Activated CD8-positive, alpha-beta memory T cell treated with anti-CD3 and anti-CD28 coated beads, Interleukin-2, amount 50 U/mL, for 1 hour (primary cell): ENCODE data around the gene MGST2.

Experiments used
- DNase-seq: peaks from one replicate; pipeline ENCODE4 v3.0.0-alpha.2; 2020; ENCODE audit errors: extremely low read depth

Gene MGST2

DNA sequence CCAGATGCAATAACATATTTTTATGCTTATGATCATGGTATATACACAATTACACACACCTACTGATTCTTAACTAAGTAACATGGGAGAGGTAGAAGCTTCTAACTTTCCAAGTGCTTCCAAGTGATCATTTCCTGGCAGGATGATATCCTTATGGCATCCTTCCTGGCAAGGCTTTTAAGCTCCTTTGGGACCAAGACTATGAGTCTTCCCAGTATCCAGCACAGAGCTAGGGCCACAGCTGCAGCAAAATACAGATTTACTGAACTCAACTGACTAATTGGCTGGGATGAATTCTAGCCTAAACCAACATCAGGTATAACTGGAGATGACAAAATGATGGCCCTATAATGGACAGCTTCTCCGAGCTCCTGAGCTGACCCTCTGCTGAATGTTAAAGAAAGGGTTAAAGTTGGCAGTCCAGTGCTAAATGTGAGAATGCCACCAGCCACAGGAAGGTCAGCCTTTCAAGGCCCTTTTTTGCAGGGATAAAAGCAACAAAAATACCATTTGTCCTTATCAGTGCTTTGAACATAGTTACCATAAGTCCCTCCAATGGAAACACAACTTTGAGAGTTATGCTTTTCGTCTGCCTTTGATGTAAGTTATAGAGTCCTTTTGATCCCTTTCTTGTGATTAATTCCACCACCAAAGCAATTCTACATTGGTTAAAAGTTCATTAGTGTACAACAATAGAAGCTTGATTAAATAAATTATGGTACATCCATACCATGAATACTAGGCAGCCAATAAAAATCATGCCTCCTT is 73.4 kb downstream of the MGST2 start:
- DNase-seq = no peak

DNA sequence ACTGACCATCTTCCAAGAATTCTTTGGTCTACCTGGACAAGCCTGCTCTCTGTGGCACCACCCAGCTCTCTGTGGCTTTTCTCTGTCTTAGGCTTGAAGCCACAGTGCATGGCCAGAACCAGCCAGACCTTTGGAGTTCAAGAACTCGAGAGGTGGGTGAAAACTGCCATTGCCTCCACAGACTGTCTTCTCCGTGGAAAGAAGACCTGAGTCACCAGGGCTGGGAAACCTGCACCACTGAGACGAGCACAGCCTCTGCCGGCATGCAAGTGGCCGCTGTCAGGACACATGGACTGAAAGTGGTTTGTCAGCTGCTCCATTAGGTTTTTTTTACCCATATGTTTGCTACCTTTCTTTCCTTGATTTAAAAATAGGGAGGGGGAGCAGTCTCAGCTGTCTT is 74.5 kb downstream of the MGST2 start:
- no peak for DNase-seq

GRCh38 chr4:139740531-139741041 is 75.0 kb downstream of the MGST2 start:
- DNase-seq = no peak

GRCh38 chr4:139743027-139743426 is 77.4 kb downstream of the MGST2 start:
- DNase-seq = no peak

DNA sequence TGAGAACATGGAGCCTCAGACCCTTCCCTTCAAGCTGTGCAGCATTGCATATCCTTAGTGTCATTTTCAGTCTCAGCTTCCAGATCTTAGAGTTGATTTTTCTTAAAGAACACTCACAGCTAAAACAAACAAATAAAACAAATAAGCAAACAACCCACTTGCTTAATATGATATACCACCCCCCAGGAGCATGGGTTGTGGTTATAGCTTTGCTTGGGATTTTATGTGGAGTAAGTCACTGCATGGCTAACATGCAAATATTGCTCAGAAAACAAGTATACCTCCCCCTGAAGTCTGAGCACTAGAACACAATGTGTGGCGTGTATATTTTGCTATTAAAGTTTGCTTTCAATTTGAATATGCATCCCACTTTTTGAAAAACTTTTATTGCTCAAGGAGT is 78.6 kb downstream of the MGST2 start:
- DNase-seq = no peak

DNA sequence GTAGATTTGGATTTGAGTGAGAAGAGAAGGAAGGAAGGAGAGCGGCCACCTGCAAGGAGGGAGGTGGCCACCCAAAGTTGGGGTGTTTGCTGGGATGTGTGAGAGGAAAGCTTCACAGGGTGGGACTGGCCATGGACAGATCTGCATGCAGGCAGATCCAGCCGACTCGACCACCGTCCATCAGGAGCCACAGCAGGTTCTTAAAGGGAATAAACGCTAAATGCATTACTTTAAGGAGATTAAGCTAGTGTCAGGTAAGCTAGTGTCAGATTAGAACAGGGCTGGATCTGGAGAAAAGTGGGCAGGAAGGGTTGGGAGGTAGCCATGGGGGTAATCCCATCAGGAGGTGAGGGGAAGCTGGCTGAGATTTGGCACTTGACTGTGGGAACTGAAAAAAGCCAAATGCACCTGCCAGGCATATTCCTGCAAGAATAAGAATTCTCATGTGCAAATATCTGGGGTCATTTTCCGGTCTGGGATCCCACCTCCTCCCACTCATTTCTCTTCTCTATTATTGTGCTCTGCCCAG is 79.6 kb downstream of the MGST2 start:
- no peak for DNase-seq

DNA sequence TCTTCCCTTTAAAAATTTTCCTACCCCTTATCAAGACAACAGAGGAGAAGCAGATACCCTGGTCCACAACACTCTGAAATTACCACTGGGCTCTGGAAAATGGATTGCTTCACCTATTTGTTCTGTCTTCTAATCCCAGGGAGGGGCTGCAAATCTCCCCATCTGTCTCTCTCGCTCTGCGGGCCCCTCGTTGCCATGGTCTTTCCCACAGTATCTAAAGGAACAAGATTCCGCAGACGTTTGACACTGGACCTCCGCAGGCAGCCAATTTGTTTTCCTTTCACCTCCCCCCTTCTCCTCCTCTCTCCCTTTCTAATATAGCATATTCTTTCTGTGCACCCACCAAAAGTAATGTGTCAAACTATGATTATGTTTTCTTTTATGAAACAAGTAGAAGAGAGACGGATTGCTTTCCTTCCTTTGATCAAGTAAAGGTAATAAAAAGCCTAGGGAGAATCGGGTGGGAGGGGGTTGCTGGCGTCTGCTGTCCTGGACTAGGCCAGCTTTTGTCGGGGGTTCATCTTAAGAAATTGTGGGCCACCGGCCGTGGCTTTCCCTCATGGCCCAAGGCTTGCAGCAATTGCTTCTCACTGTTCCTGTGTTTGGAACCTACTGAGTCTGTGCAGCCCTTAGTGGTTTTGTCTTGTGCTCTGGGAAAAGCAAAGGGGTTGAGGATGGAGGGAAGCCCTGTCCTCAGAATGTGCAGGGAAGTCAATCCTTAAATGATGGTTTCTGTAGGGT is 81.0 kb downstream of the MGST2 start:
- DNase-seq = no peak

- DNase-seq = no peak
These were observed 83.7 kb downstream of the MGST2 start for GRCh38 chr4:139749338-139749737.

DNA sequence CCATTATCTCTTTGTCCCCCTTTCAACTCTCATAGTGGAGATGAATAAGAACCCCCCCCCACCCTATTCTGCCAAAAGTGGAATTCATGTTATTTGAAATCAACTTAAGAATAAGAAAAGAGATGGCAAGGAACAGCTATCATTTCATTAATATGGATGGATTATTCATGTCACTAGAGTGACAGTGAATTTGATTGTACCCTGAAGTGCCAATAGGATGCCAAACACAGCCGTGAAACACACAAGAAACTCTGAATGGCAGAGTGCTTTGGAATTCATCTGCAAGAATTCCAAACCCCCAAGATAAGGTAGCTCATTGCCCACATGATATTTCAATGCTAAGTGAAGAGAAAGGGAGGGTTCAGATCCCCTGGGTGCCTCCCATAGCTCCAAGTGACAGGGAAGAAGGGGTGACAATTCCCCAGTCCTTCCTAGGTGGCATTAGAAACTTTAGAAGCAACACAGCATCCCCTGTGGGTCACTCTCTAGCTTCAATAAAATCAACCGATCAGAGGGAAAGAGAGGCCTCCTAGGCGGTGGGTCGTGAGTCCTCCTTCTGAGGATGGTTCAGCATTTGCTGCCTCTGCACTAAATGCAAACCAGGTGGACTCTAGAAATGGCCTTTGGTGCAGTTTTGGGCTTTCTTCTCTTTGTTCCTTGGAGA is 84.3 kb downstream of the MGST2 start:
- DNase-seq = no peak

DNA sequence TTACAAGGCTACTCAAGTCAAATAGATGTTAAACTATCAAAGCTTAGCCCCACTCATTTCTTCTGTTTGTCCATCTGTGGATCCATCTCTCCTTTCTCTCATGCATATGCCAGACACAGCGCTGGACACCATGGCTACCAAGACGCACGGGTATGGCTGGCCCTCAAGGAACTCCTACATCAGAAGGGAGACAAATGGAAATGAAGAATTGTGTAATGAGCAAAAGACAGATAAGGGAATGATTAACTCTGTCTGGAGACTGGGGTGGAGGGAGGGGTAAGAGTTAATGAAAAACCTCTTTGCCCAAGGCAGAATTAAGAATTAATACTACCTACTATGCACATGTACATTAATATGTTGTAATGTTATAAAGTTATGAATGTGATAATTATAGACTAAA is 88.1 kb downstream of the MGST2 start:
- DNase-seq = no peak
